Upper lobe of right lung (tissue), 1 donor: ENCODE results near the gene SMAD6. TPM values are rescaled to one million over a fixed set of nuclear protein-coding genes. Genes with fewer than 3 reads are reported as not detected.
A peak's percentile ranks its signal among the peaks of the same experiment; 100 is the strongest.
"Not testable (repeated sequence)": the region's sequence is repeated elsewhere in the genome, so short reads cannot be mapped to it uniquely, and the experiment has no call there.

Experiments
- ATAC-seq: fragments of 200-7000 bp; cut with Tn5 transposase; one replicate; pipeline ENCODE4 v1.9.1; 2020; ENCODE audit warnings: mild to moderate bottlenecking, moderate library complexity
- DNase-seq: peaks from one replicate; pipeline ENCODE4 v3.0.0-alpha.2; 2020
- H3K27ac ChIP-seq: fragments of 200-600 bp; one replicate; pipeline ENCODE4 v1.8.0; 2022
- H3K27me3 ChIP-seq: fragments of 200-600 bp; one replicate; pipeline ENCODE4 v1.8.0; 2022; ENCODE audit warnings: mild to moderate bottlenecking
- H3K36me3 ChIP-seq: fragments of 200-600 bp; one replicate; pipeline ENCODE4 v1.8.0; 2022
- H3K4me1 ChIP-seq: fragments of 200-600 bp; one replicate; pipeline ENCODE4 v1.8.0; 2022
- H3K4me3 ChIP-seq: fragments of 200-600 bp; one replicate; pipeline ENCODE4 v1.8.0; 2022; ENCODE audit warnings: mild to moderate bottlenecking
- H3K9me3 ChIP-seq: fragments of 200-600 bp; one replicate; pipeline ENCODE4 v1.8.0; 2022
- intact Hi-C: fragments of 100-400 bp; cut with DNase I; formaldehyde crosslinking; loops from one replicate; pipeline ENCODE4 v1.11.0; 2022
- total RNA-seq: library from RNA; stranded (reverse); fragmentation: NEBNext Ultra II Directional; extraction: Animal tissue kit (Norgen Biotek cat#: 25700); gene quantifications from one replicate; pipeline ENCODE4 v1.2.1, GENCODE V29; 2021
- TF ChIP-seq, protein P1 (sequence below): fragments of 200-600 bp; IDR thresholded peaks from one replicate; pipeline ENCODE4 v1.8.0; 2022; ENCODE audit warnings: antibody characterized with exemption
- donor health status: DM: no; HTN: yes; CAD: no; lungs with severe emphysema.

Gene SMAD6
- total RNA-seq, 1 donor from 2014 or later = 167 TPM

DNA sequence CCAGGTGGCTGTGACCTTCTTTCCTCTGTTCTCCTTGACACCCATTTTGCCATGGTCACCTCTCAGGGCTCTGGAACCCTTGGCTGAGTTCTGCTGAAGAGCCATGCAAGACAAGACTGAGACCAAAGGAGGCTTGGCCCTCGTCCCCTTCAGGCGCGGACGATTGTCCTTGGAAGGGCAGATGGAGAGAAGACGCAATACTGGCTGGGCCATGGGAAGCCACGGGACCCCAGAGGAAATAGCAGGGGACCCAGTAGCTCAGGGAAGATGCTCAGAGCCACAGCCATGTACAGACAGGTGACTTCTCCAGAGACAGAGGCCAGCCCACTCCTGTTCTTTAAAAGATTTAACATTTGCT, 125.6 kb downstream of the SMAD6 start:
- no peaks in the 10 kb centered on the region for H3K27me3 ChIP-seq
- TF ChIP-seq, protein P1, sequence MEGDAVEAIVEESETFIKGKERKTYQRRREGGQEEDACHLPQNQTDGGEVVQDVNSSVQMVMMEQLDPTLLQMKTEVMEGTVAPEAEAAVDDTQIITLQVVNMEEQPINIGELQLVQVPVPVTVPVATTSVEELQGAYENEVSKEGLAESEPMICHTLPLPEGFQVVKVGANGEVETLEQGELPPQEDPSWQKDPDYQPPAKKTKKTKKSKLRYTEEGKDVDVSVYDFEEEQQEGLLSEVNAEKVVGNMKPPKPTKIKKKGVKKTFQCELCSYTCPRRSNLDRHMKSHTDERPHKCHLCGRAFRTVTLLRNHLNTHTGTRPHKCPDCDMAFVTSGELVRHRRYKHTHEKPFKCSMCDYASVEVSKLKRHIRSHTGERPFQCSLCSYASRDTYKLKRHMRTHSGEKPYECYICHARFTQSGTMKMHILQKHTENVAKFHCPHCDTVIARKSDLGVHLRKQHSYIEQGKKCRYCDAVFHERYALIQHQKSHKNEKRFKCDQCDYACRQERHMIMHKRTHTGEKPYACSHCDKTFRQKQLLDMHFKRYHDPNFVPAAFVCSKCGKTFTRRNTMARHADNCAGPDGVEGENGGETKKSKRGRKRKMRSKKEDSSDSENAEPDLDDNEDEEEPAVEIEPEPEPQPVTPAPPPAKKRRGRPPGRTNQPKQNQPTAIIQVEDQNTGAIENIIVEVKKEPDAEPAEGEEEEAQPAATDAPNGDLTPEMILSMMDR = no peak
- H3K4me3 ChIP-seq = no peak overlapping the region
- no peaks in the 10 kb centered on the region for H3K36me3 ChIP-seq
- H3K9me3 ChIP-seq = no peaks in the 10 kb centered on the region
- ATAC-seq (no peak), DNase-seq (peak; percentile 17)
- H3K4me1 ChIP-seq = no peaks in the 10 kb centered on the region
- intact Hi-C loops = no loop called here
- H3K27ac ChIP-seq = no peak overlapping the region

GRCh38 chr15:66828817-66829541, 126.9 kb downstream of the SMAD6 start:
- H3K4me1 ChIP-seq, intact Hi-C loops, H3K27me3 ChIP-seq, H3K36me3 ChIP-seq, ATAC-seq, H3K4me3 ChIP-seq, H3K27ac ChIP-seq, H3K9me3 ChIP-seq: not testable (repeated sequence)
- peak; percentile 4 for DNase-seq

DNA sequence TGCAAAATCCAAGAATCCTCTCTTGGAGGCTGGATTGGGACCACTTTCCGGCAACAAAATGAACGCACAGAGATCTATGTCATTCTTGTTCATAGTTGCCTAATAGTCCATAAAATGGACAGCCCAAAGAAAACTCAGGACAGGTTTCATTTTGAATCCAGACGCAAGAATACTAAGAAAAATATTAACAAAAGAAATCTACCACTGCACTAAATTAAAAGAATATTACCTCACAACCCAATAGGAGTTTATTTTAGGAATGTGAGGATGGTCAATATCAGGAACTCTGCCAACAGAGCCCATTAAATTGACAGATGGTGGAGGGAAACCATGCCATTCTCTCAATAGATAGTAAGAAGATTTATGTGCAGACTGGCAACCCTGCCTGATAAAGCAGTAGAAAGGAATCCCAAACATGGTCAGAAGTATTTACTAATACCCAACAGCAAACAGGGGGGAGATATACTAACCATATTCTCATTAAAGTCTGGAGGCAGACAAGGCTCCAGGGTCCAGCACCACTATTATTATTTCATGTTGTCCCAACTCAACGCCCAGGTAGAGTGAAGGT, 127.6 kb downstream of the SMAD6 start:
- Histone ChIP-seq H3K27me3 (no peaks in the 10 kb centered on the region), H3K9me3 (no peaks in the 10 kb centered on the region), H3K4me1 (peaks cover 6% of the 10 kb centered on the region), H3K4me3 (no peak overlapping the region), H3K36me3 (no peaks in the 10 kb centered on the region), H3K27ac (no peak overlapping the region)
- DNase-seq = no peak
- intact Hi-C loops = no loop called here
- ATAC-seq = no peak
- TF ChIP-seq, protein P1 = no peak

- ATAC-seq = peak; percentile 59
- intact Hi-C loops = no loop called here
These were observed 128.3 kb downstream of the SMAD6 start for GRCh38 chr15:66830358-66830757.

DNA sequence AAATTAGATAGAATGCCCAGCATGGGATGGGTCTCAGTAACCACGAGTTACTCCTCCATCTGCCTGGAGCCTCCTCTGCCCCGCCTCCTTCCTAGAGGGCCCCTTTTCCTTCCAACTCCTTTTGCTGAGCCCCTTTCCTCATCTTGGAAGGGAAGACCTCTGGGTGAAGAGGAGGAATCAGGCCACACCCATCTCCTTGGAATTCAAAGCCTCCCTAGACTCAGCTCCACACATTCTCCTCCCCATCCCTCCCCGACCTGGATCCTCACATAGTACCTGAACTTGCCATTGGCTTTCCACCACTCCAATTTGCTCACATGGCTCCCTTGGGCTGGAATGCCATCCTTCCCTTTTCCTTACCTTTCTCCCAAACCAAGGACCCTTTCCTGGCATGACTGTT, 128.8 kb downstream of the SMAD6 start:
- DNase-seq (peak; percentile 13), ATAC-seq (no peak)
- no peak overlapping the region for H3K4me3 ChIP-seq
- no peaks in the 10 kb centered on the region for H3K36me3 ChIP-seq
- intact Hi-C loops = no loop called here
- TF ChIP-seq, protein P1 = no peak
- H3K4me1 ChIP-seq = peaks cover 14% of the 10 kb centered on the region
- H3K27ac ChIP-seq = no peak overlapping the region
- H3K9me3 ChIP-seq = no peaks in the 10 kb centered on the region
- no peaks in the 10 kb centered on the region for H3K27me3 ChIP-seq

More at GRCh38 chr15:66830358-66830757, 128.3 kb downstream of the SMAD6 start:
- Histone ChIP-seq H3K4me1 (peaks cover 12% of the 10 kb centered on the region), H3K27me3 (no peaks in the 10 kb centered on the region), H3K27ac (no peak overlapping the region), H3K9me3 (no peaks in the 10 kb centered on the region), H3K36me3 (no peaks in the 10 kb centered on the region), H3K4me3 (no peak overlapping the region)
- TF ChIP-seq, protein P1 = no peak
- DNase-seq = peak; percentile 57

- ATAC-seq = no peak
- TF ChIP-seq, protein P1 = no peak
- intact Hi-C loops = no loop called here
These were observed 129.3 kb downstream of the SMAD6 start for GRCh38 chr15:66831289-66831688.

More at GRCh38 chr15:66831289-66831688, 129.3 kb downstream of the SMAD6 start:
- H3K4me1 ChIP-seq = peaks cover 14% of the 10 kb centered on the region
- no peaks in the 10 kb centered on the region for H3K9me3 ChIP-seq
- no peaks in the 10 kb centered on the region for H3K36me3 ChIP-seq
- no peaks in the 10 kb centered on the region for H3K27me3 ChIP-seq
- DNase-seq = no peak
- no peak overlapping the region for H3K4me3 ChIP-seq
- H3K27ac ChIP-seq = no peak overlapping the region
